ENCODE measurements around the gene ATF6. TPM values are rescaled to one million over a fixed set of nuclear protein-coding genes. Genes with fewer than 3 reads are reported as not detected.

Gene ATF6
- total RNA-seq, 2 experiments from 2014 or later = 10.2 to 13.9 TPM

GRCh38 chr1:161731981-161732718, 34.0 kb upstream of the ATF6 start:
- H3K9me3 ChIP-seq (ENCODE audit: low read length) = no peaks in the 10 kb centered on the region
- no peaks in the 10 kb centered on the region for H3K79me2 ChIP-seq (ENCODE audit: insufficient read depth, low read depth, low read length)
- H3K4me1 ChIP-seq (ENCODE audit: insufficient read depth, low read length, poor library complexity, severe bottlenecking) = peaks cover 23% of the 10 kb centered on the region
- H4K20me1 ChIP-seq (ENCODE audit: insufficient read depth, low read length) = no peaks in the 10 kb centered on the region
- H3K36me3 ChIP-seq (ENCODE audit: insufficient read depth, low read length) = no peaks in the 10 kb centered on the region
- POLR2A ChIA-PET = interaction anchor here (1.4 to 2.8 kb wide), 2 partner anchors 24 to 40 kb away, joined by 4 to 12 read pairs; partner anchors contain the start of gene FCRLA
- no peak overlapping the region for H3K4me3 ChIP-seq (ENCODE audit: low read depth, low read length, poor library complexity, severe bottlenecking)
- H2AFZ ChIP-seq (ENCODE audit: low read length) = no peak overlapping the region
- no peak overlapping the region for H3K4me2 ChIP-seq (ENCODE audit: low read length)
- TF ChIP-seq EZH2phosphoT487 (IDR thresholded peaks at IDR 0.05; ENCODE audit: borderline replicate concordance, low read depth, low read length) (no peak), CTCF (conservative IDR thresholded peaks at IDR 0.05; ENCODE audit: low read length) (no peak)
- no peak for DNase-seq (ENCODE audit: low spot score)
- BruUV-seq (replicated peaks) = no TSS peak
- H3K9me2 ChIP-seq (ENCODE audit: insufficient read depth, low read length) = no peaks in the 10 kb centered on the region
- H3K27ac ChIP-seq (ENCODE audit: low read depth, low read length, poor library complexity, severe bottlenecking) = no peak overlapping the region
- CTCF ChIA-PET (ENCODE audit: unreplicated experiment) = no interaction called here
- intact Hi-C loops (cut with micrococcal nuclease; ENCODE audit: unreplicated experiment) = no loop called here

- H2AFZ ChIP-seq (ENCODE audit: low read length) = no peak overlapping the region
- no peak overlapping the region for H3K27ac ChIP-seq (ENCODE audit: low read depth, low read length, poor library complexity, severe bottlenecking)
- H3K79me2 ChIP-seq (ENCODE audit: insufficient read depth, low read depth, low read length) = no peaks in the 10 kb centered on the region
- no peak overlapping the region for H3K4me3 ChIP-seq (ENCODE audit: low read depth, low read length, poor library complexity, severe bottlenecking)
- H3K9me3 ChIP-seq (ENCODE audit: low read length) = no peaks in the 10 kb centered on the region
- intact Hi-C loops (cut with micrococcal nuclease; ENCODE audit: unreplicated experiment) = no loop called here
- ChIA-PET CTCF (ENCODE audit: unreplicated experiment) (no interaction called here), POLR2A (interaction anchor here (0.5 to 2.8 kb wide), 5 partner anchors 16 to 88 kb away, joined by 3 to 12 read pairs (median 4); partner anchors contain the start of gene FCRLA)
- no peak overlapping the region for H3K4me2 ChIP-seq (ENCODE audit: low read length)
- DNase-seq (ENCODE audit: low spot score) = no peak
- TF ChIP-seq EZH2phosphoT487 (IDR thresholded peaks at IDR 0.05; ENCODE audit: borderline replicate concordance, low read depth, low read length) = no peak
- TF ChIP-seq CTCF (conservative IDR thresholded peaks at IDR 0.05; ENCODE audit: low read length) = no peak
- H3K4me1 ChIP-seq (ENCODE audit: insufficient read depth, low read length, poor library complexity, severe bottlenecking) = peaks cover 19% of the 10 kb centered on the region
- no peaks in the 10 kb centered on the region for H4K20me1 ChIP-seq (ENCODE audit: insufficient read depth, low read length)
- H3K36me3 ChIP-seq (ENCODE audit: insufficient read depth, low read length) = no peaks in the 10 kb centered on the region
- H3K9me2 ChIP-seq (ENCODE audit: insufficient read depth, low read length) = no peaks in the 10 kb centered on the region
- no TSS peak for BruUV-seq (replicated peaks)
Measured at GRCh38 chr1:161733526-161733925, 32.6 kb upstream of the ATF6 start.

- no peaks in the 10 kb centered on the region for H3K79me2 ChIP-seq (ENCODE audit: insufficient read depth, low read depth, low read length)
- no peak overlapping the region for H3K27ac ChIP-seq (ENCODE audit: low read depth, low read length, poor library complexity, severe bottlenecking)
- H3K9me3 ChIP-seq (ENCODE audit: low read length) = no peaks in the 10 kb centered on the region
- TF ChIP-seq EZH2phosphoT487 (IDR thresholded peaks at IDR 0.05; ENCODE audit: borderline replicate concordance, low read depth, low read length) (no peak), CTCF (conservative IDR thresholded peaks at IDR 0.05; ENCODE audit: low read length) (no peak)
- no peak overlapping the region for H3K4me3 ChIP-seq (ENCODE audit: low read depth, low read length, poor library complexity, severe bottlenecking)
- CTCF ChIA-PET (ENCODE audit: unreplicated experiment) = no interaction called here
- H3K4me2 ChIP-seq (ENCODE audit: low read length) = no peak overlapping the region
- POLR2A ChIA-PET = interaction anchor here (5.0 to 7.0 kb wide), 2 partner anchors 9 to 29 kb away, joined by 33 to 64 read pairs; partner anchors contain the start of gene FCRLA
- H3K9me2 ChIP-seq (ENCODE audit: insufficient read depth, low read length) = no peaks in the 10 kb centered on the region
- DNase-seq (ENCODE audit: low spot score) = no peak
- intact Hi-C loops (cut with micrococcal nuclease; ENCODE audit: unreplicated experiment) = no loop called here
- no peak overlapping the region for H2AFZ ChIP-seq (ENCODE audit: low read length)
- BruUV-seq (replicated peaks) = no TSS peak
- H3K36me3 ChIP-seq (ENCODE audit: insufficient read depth, low read length) = no peaks in the 10 kb centered on the region
- peaks cover 40% of the 10 kb centered on the region for H3K4me1 ChIP-seq (ENCODE audit: insufficient read depth, low read length, poor library complexity, severe bottlenecking)
- H4K20me1 ChIP-seq (ENCODE audit: insufficient read depth, low read length) = no peaks in the 10 kb centered on the region
Measured at GRCh38 chr1:161735837-161736236, 30.3 kb upstream of the ATF6 start.
